Ovary (tissue), 3 donors: Measurements from ENCODE around the gene CSMD2.

ENCODE experiments used
- EP300 ChIP-seq: sonication (generic); formaldehyde crosslinking; IDR thresholded peaks from one replicate; pipeline ENCODE4 v1.6.1; 2017; ENCODE audit warnings: antibody characterized with exemption
- TF ChIP-seq, protein P1 (sequence below), 3 donors: fragments of 450-650 bp in 2 of 3; fragments of 200-600 bp in 1 of 3; IDR thresholded peaks; one replicate each; pipeline versions ENCODE4 v1.5.1 to v1.8.0; 2016 to 2022; ENCODE audit warnings: antibody characterized with exemption in 3 of 3, mild to moderate bottlenecking in 1 of 3
- donor health status: DM: no; HTN: no; CAD: no.

DNA sequence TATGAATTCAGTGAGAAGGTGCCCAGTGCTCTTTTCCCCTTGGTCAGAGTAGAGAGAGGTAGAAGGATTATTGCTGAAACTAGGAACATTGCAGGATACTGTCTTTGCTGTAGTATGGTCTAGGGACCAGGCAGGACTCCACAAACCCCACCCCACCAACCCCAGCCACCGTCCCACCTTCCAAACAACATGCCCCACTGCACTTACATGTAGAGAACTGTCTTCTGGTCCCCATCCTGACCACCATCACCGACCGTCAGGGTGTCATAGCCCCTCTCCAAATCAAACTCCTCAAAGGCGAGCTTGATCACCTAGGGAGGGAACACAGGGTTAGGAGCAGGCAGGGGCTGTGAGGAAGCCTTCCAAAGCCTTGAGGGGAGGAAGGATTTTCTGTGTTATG is 372.8 kb downstream of the CSMD2 start:
- TF ChIP-seq, protein P1, sequence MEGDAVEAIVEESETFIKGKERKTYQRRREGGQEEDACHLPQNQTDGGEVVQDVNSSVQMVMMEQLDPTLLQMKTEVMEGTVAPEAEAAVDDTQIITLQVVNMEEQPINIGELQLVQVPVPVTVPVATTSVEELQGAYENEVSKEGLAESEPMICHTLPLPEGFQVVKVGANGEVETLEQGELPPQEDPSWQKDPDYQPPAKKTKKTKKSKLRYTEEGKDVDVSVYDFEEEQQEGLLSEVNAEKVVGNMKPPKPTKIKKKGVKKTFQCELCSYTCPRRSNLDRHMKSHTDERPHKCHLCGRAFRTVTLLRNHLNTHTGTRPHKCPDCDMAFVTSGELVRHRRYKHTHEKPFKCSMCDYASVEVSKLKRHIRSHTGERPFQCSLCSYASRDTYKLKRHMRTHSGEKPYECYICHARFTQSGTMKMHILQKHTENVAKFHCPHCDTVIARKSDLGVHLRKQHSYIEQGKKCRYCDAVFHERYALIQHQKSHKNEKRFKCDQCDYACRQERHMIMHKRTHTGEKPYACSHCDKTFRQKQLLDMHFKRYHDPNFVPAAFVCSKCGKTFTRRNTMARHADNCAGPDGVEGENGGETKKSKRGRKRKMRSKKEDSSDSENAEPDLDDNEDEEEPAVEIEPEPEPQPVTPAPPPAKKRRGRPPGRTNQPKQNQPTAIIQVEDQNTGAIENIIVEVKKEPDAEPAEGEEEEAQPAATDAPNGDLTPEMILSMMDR (IDR thresholded peaks at IDR 0.05): no peak
- TF ChIP-seq EP300: no peak
